Measurements from ENCODE around the gene ELFN1. TPM values are rescaled to one million over a fixed set of nuclear protein-coding genes. Genes with fewer than 3 reads are reported as not detected.

The ELFN1 gene
- total RNA-seq, 1 experiment from 2014 or later: 0.69 TPM

GRCh38 chr7:1704811-1705738 lies 35.0 kb downstream of the ELFN1 start:
- ChIA-PET POLR2A (ENCODE audit: unreplicated experiment) (no interaction called here), CTCF (no interaction called here)
- intact Hi-C loops (cut with micrococcal nuclease): no loop called here
- Histone ChIP-seq H3K4me2 (ENCODE audit: low read length) (no peak overlapping the region), H3K27me3 (ENCODE audit: low read length) (peaks cover 19% of the 10 kb centered on the region), H3K4me3 (ENCODE audit: low read length) (no peak overlapping the region), H3K79me2 (ENCODE audit: low read length) (no peaks in the 10 kb centered on the region), H3K9me3 (ENCODE audit: low read length) (no peaks in the 10 kb centered on the region), H3K4me1 (ENCODE audit: insufficient read depth, low read length) (no peaks in the 10 kb centered on the region), H2AFZ (ENCODE audit: low read length) (no peak overlapping the region), H3K36me3 (ENCODE audit: low read depth, low read length) (no peaks in the 10 kb centered on the region), H4K20me1 (ENCODE audit: low read length) (no peaks in the 10 kb centered on the region), H3K9me2 (replicated peaks; ENCODE audit: low read length) (no peaks in the 10 kb centered on the region), H3F3A (ENCODE audit: low read length, unreplicated experiment) (no peaks in the 10 kb centered on the region), H3K9ac (ENCODE audit: low read length) (no peak overlapping the region), H3K27ac (ENCODE audit: low read length) (no peak overlapping the region)
- no peak for ATAC-seq
- DNase-seq: no peak
- no peak for TF ChIP-seq EZH2phosphoT487 (IDR thresholded peaks at IDR 0.05; ENCODE audit: borderline replicate concordance, low read length)
- TF ChIP-seq CTCF (conservative IDR thresholded peaks at IDR 0.05; ENCODE audit: low read depth, low read length): no peak
- no peak for TF ChIP-seq EZH2 (IDR thresholded peaks at IDR 0.05; ENCODE audit: low read length, unreplicated experiment)
- BruUV-seq (replicated peaks): no TSS peak

- intact Hi-C loops (cut with micrococcal nuclease): no loop called here
- Histone ChIP-seq H3K36me3 (ENCODE audit: low read depth, low read length) (no peaks in the 10 kb centered on the region), H3K4me3 (ENCODE audit: low read length) (no peak overlapping the region), H4K20me1 (ENCODE audit: low read length) (no peaks in the 10 kb centered on the region), H3K4me2 (ENCODE audit: low read length) (no peak overlapping the region), H3K9me2 (replicated peaks; ENCODE audit: low read length) (no peaks in the 10 kb centered on the region), H3F3A (ENCODE audit: low read length, unreplicated experiment) (no peaks in the 10 kb centered on the region), H3K79me2 (ENCODE audit: low read length) (no peaks in the 10 kb centered on the region), H3K9ac (ENCODE audit: low read length) (no peak overlapping the region), H3K27ac (ENCODE audit: low read length) (no peak overlapping the region), H2AFZ (ENCODE audit: low read length) (no peak overlapping the region), H3K27me3 (ENCODE audit: low read length) (peaks cover 11% of the 10 kb centered on the region), H3K4me1 (ENCODE audit: insufficient read depth, low read length) (no peaks in the 10 kb centered on the region), H3K9me3 (ENCODE audit: low read length) (no peaks in the 10 kb centered on the region)
- CTCF ChIA-PET: no interaction called here
- POLR2A ChIA-PET (ENCODE audit: unreplicated experiment): no interaction called here
- ATAC-seq (no peak), DNase-seq (no peak)
- no TSS peak for BruUV-seq (replicated peaks)
- no peak for TF ChIP-seq CTCF (conservative IDR thresholded peaks at IDR 0.05; ENCODE audit: low read depth, low read length)
- no peak for TF ChIP-seq EZH2 (IDR thresholded peaks at IDR 0.05; ENCODE audit: low read length, unreplicated experiment)
- TF ChIP-seq EZH2phosphoT487 (IDR thresholded peaks at IDR 0.05; ENCODE audit: borderline replicate concordance, low read length): no peak
These were observed 35.8 kb downstream of the ELFN1 start for GRCh38 chr7:1705856-1706255.

GRCh38 chr7:1706381-1706720 lies 36.3 kb downstream of the ELFN1 start:
- TF ChIP-seq EZH2 (IDR thresholded peaks at IDR 0.05; ENCODE audit: low read length, unreplicated experiment): no peak
- no peak for TF ChIP-seq EZH2phosphoT487 (IDR thresholded peaks at IDR 0.05; ENCODE audit: borderline replicate concordance, low read length)
- no peak for TF ChIP-seq CTCF (conservative IDR thresholded peaks at IDR 0.05; ENCODE audit: low read depth, low read length)
- ChIA-PET CTCF (no interaction called here), POLR2A (ENCODE audit: unreplicated experiment) (no interaction called here)
- no peaks in the 10 kb centered on the region for H3K9me3 ChIP-seq (ENCODE audit: low read length)
- H3K27me3 ChIP-seq (ENCODE audit: low read length): peaks cover 9% of the 10 kb centered on the region
- no peak overlapping the region for H3K4me3 ChIP-seq (ENCODE audit: low read length)
- BruUV-seq (replicated peaks): no TSS peak
- no peaks in the 10 kb centered on the region for H3K4me1 ChIP-seq (ENCODE audit: insufficient read depth, low read length)
- no peak overlapping the region for H3K9ac ChIP-seq (ENCODE audit: low read length)
- no peak overlapping the region for H3K4me2 ChIP-seq (ENCODE audit: low read length)
- intact Hi-C loops (cut with micrococcal nuclease): no loop called here
- no peaks in the 10 kb centered on the region for H3K9me2 ChIP-seq (replicated peaks; ENCODE audit: low read length)
- no peak overlapping the region for H2AFZ ChIP-seq (ENCODE audit: low read length)
- H4K20me1 ChIP-seq (ENCODE audit: low read length): no peaks in the 10 kb centered on the region
- ATAC-seq (no peak), DNase-seq (no peak)
- H3K36me3 ChIP-seq (ENCODE audit: low read depth, low read length): no peaks in the 10 kb centered on the region
- no peaks in the 10 kb centered on the region for H3F3A ChIP-seq (ENCODE audit: low read length, unreplicated experiment)
- H3K27ac ChIP-seq (ENCODE audit: low read length): no peak overlapping the region
- no peaks in the 10 kb centered on the region for H3K79me2 ChIP-seq (ENCODE audit: low read length)
